K562 (cell line): ENCODE results near the gene CLEC2L. TPM values are rescaled to one million over a fixed set of nuclear protein-coding genes. Genes with fewer than 3 reads are reported as not detected.
A peak's percentile ranks its signal among the peaks of the same experiment; 100 is the strongest.

Experiments used
- ATAC-seq: fragments of 200-7000 bp; cut with Tn5 transposase; 3 replicates; pipeline ENCODE4 v1.9.1; 2020; ENCODE audit warnings: moderate library complexity
- BruUV-seq: library from RNA; stranded (reverse); fragments of 400-500 nt; replicated peaks from 2 replicates; lab custom pipeline; 2021; lab: Mats Ljungman, UMichigan
- CTCF ChIA-PET: fragments of 300-600 bp; formaldehyde crosslinking; extraction: SDS; loops from one replicate; lab custom pipeline; 2021; ENCODE audit warnings: low intra/inter-chr PET ratio; lab: Yijun Ruan, JAX
- POLR2A ChIA-PET: fragments of 300-600, 350-650 bp; sonication (Branson Sonifier 250); formaldehyde crosslinking; extraction: SDS; loops from one replicate; lab custom pipeline; 2021; ENCODE audit warnings: antibody characterized with exemption, inconsistent platforms; lab: Yijun Ruan, JAX
- DNase-seq, 4 experiments: peaks; one replicate each; pipeline versions ENCODE4 v3.0.0 to v3.0.0-alpha.2; 2011 to 2018; ENCODE audit warnings: low spot score in 3 of 4, mixed read lengths in 3 of 4; ENCODE audit errors: extremely low read depth in 1 of 4
- FAIRE-seq: peaks from 2 replicates; lab custom pipeline; 2011; peaks lifted over from hg19 to GRCh38; lab: Jason Lieb, UNC
- H2AFZ ChIP-seq: 2 replicates; pipeline ENCODE4 v1.6.0; 2011; ENCODE audit warnings: low read depth, low read length, control low read depth, inconsistent platforms
- H3K27ac ChIP-seq: fragments of 200-600 bp; 3 replicates; pipeline ENCODE4 v1.8.0; 2011; ENCODE audit warnings: low read depth, mild to moderate bottlenecking, control low read depth, inconsistent platforms, low read length, moderate library complexity, mixed read lengths; ENCODE audit errors: extremely low read depth
- H3K27me3 ChIP-seq, 2 experiments: fragments of 300-600 bp in 1 of 2; 2 replicates in 1 of 2; 3 replicates in 1 of 2; pipeline versions ENCODE4 v1.6.0 to v1.8.0; 2011; ENCODE audit warnings: inconsistent platforms in 2 of 2, low read length in 2 of 2, mild to moderate bottlenecking in 1 of 2, mixed read lengths in 1 of 2, moderate library complexity in 1 of 2; ENCODE audit not compliant: control insufficient read depth in 2 of 2, insufficient read depth in 2 of 2
- H3K36me3 ChIP-seq: fragments of 300-600 bp; 3 replicates; pipeline ENCODE4 v1.8.0; 2011; ENCODE audit warnings: mild to moderate bottlenecking, low read length, inconsistent platforms; ENCODE audit not compliant: control insufficient read depth, insufficient read depth
- H3K4me1 ChIP-seq, 2 experiments: fragments of 200-600 bp in 1 of 2; replicated peaks in 1 of 2; 2 replicates in 1 of 2; 3 replicates in 1 of 2; pipeline versions ENCODE4 v1.5.1 to v1.8.0; 2011; ENCODE audit warnings: inconsistent platforms in 2 of 2, low read length in 2 of 2, mild to moderate bottlenecking in 1 of 2, mixed read lengths in 1 of 2, moderate library complexity in 1 of 2; ENCODE audit not compliant: control insufficient read depth in 2 of 2, insufficient read depth in 2 of 2
- H3K4me2 ChIP-seq: 2 replicates; pipeline ENCODE4 v1.6.1; 2011; ENCODE audit warnings: low read length, control low read depth, inconsistent platforms, mixed read lengths; ENCODE audit not compliant: insufficient read depth
- H3K4me3 ChIP-seq: fragments of 200-600 bp; sonication (generic), shearing (Covaris generic); 2 replicates; pipeline ENCODE4 v1.5.1; 2016; ENCODE audit warnings: control low read depth, inconsistent platforms
- H3K79me2 ChIP-seq: fragments of 200-600 bp; 3 replicates; pipeline ENCODE4 v1.8.0; 2011; ENCODE audit warnings: low read length, inconsistent platforms; ENCODE audit not compliant: control insufficient read depth, insufficient read depth
- H3K9ac ChIP-seq, 2 experiments: 2 replicates each; pipeline versions ENCODE4 v1.6.0 to v1.6.1; 2011; ENCODE audit warnings: low read depth in 2 of 2, low read length in 2 of 2, control low read depth in 1 of 2, inconsistent platforms in 1 of 2, mild to moderate bottlenecking in 1 of 2, mixed read lengths in 1 of 2; ENCODE audit not compliant: insufficient read depth in 1 of 2
- H3K9me1 ChIP-seq: one replicate; pipeline ENCODE4 v1.6.0; 2011; ENCODE audit warnings: inconsistent platforms, mild to moderate bottlenecking, low read length, moderate library complexity; ENCODE audit not compliant: control insufficient read depth, insufficient read depth
- H3K9me3 ChIP-seq: replicated peaks from 2 replicates; pipeline ENCODE4 v1.5.1; 2011; ENCODE audit warnings: low read depth, low read length, inconsistent platforms; ENCODE audit not compliant: control insufficient read depth, insufficient read depth
- H4K20me1 ChIP-seq: replicated peaks from 2 replicates; pipeline ENCODE4 v1.6.1; 2011; ENCODE audit warnings: low read length, inconsistent platforms, mixed read lengths; ENCODE audit not compliant: control insufficient read depth, insufficient read depth
- DEAF1 ChIP-seq: fragments of 450-650 bp; formaldehyde crosslinking; IDR thresholded peaks from 2 replicates; pipeline ENCODE4 v1.4.0; 2020; ENCODE audit warnings: mild to moderate bottlenecking, moderate library complexity
- EP400 ChIP-seq: fragments of 450-650 bp; IDR thresholded peaks from 2 replicates; pipeline ENCODE4 v1.6.1; 2017; ENCODE audit warnings: antibody characterized with exemption, mild to moderate bottlenecking, moderate library complexity
- HDAC3 ChIP-seq: fragments of 450-650 bp; IDR thresholded peaks from 2 replicates; pipeline ENCODE4 v1.6.1; 2018; ENCODE audit warnings: borderline replicate concordance, mild to moderate bottlenecking, moderate library complexity; ENCODE audit not compliant: partially characterized antibody
- NCOA6 ChIP-seq: fragments of 450-650 bp; IDR thresholded peaks from 2 replicates; pipeline ENCODE4 v1.6.1; 2017; ENCODE audit warnings: mild to moderate bottlenecking
- SMARCB1 ChIP-seq: IDR thresholded peaks from 2 replicates; pipeline ENCODE4 v1.6.1; 2011; ENCODE audit warnings: improper control_type of control experiment, low read depth; ENCODE audit not compliant: insufficient read length
- WGBS: fragments of 100-300 bp; shearing (Covaris generic); methylation state at CpG from one replicate; pipeline ENCODE4 v1.1.6; 2016; ENCODE audit warnings: low coverage, mixed read lengths; ENCODE audit not compliant: insufficient coverage; ENCODE audit errors: missing lambda C conversion rate; 5-methylcytosine and 5-hydroxymethylcytosine counted together
- in situ Hi-C: fragments of 300-500 bp; cut with MboI; formaldehyde crosslinking; loops from 4 replicates; pipeline ENCODE4 v1.15.0; 2018; ENCODE audit warnings: inconsistent platforms, mixed read lengths
- intact Hi-C: fragments of 100-400 bp; cut with micrococcal nuclease; formaldehyde crosslinking; loops from 2 replicates; pipeline ENCODE4 v1.14.2; 2022
- polyA plus RNA-seq, 8 experiments: library from polyadenylated mRNA; depleted of rRNA in 4 of 8; stranded (reverse) in 5 of 8; unstranded in 3 of 8; fragments of >200 nt; fragmentation: Nextera tagmentation in 2 of 8; fragmentation: Illumina TruSeq in 1 of 8; extraction: Ambion mirVana in 2 of 8; extraction: Trizol in 1 of 8; gene quantifications; 2 replicates each; pipeline versions ENCODE4 v1.2.1 to v1.2.3, GENCODE V29; 2011 to 2014; ENCODE audit warnings: inconsistent platforms in 1 of 8, missing spikeins in 1 of 8
- total RNA-seq, 7 experiments: library from RNA; depleted of rRNA in 6 of 7; stranded (reverse); fragments of >200 nt in 6 of 7; fragmentation: Illumina TruSeq in 2 of 7; extraction: Trizol in 2 of 7; gene quantifications; 2 replicates each; pipeline versions ENCODE4 v1.2.1 to v1.2.3, GENCODE V29; 2011 to 2021; ENCODE audit warnings: low replicate concordance in 1 of 7
- TF ChIP-seq, protein P1 (sequence below): fragments of 450-650 bp; IDR thresholded peaks from 2 replicates; pipeline ENCODE4 v1.7.0; 2016; ENCODE audit warnings: borderline replicate concordance

CLEC2L gene
- total and polyA plus RNA-seq, 9 of the 15 experiments (the other 6 are each of a cell fraction or from before 2014, with no cell fraction given): 0.84 to 5.5 (median 1.8) TPM

DNA sequence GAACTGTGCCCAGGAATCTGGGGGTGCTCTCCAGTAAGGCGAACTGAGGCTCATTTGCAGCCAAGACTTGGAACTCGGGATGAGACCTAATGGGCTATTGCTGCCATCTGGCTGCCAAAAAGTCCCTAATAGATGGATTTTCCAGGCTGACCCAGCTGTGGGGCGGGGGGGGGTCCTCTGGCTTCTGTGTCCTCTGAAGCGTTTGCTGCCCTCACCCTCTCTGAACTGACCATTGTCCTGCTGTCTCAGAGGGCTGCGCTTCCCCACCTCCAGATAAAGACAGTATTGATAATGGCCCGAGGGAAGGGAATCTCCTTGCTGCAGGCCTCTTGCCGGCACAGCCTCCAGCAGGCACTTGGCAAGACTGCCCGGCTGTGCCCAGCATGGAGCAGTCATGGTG lies 46.6 kb downstream of the CLEC2L start (continued):
- TF ChIP-seq DEAF1 (CRISPR knock-in tag): 0 out of 2 replicates have a peak, but pooled peaks have one; percentile 19
- no peak for TF ChIP-seq NCOA6
- TF ChIP-seq, protein P1, sequence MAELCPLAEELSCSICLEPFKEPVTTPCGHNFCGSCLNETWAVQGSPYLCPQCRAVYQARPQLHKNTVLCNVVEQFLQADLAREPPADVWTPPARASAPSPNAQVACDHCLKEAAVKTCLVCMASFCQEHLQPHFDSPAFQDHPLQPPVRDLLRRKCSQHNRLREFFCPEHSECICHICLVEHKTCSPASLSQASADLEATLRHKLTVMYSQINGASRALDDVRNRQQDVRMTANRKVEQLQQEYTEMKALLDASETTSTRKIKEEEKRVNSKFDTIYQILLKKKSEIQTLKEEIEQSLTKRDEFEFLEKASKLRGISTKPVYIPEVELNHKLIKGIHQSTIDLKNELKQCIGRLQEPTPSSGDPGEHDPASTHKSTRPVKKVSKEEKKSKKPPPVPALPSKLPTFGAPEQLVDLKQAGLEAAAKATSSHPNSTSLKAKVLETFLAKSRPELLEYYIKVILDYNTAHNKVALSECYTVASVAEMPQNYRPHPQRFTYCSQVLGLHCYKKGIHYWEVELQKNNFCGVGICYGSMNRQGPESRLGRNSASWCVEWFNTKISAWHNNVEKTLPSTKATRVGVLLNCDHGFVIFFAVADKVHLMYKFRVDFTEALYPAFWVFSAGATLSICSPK: no peak
- TF ChIP-seq HDAC3: no peak
- no peak for TF ChIP-seq SMARCB1

- H3K27me3 ChIP-seq: peaks cover 0 to 15% of the 10 kb centered on the region in 2 experiments; a peak in 1 of 5 replicates
- no peak overlapping the region for H2AFZ ChIP-seq
- TF ChIP-seq EP400: no peak
- TF ChIP-seq, all 486 proteins: peak for 0
- H3K79me2 ChIP-seq: no peaks in the 10 kb centered on the region
- DNase-seq: no peak
- H3K9me3 ChIP-seq: no peaks in the 10 kb centered on the region
- intact Hi-C loops (loop anchor here (2.0 kb wide), 1 partner anchor 70 kb away; no protein-coding TSS in a partner anchor), in situ Hi-C loops (no loop called here)
- FAIRE-seq: no peak
- H3K9me1 ChIP-seq: no peaks in the 10 kb centered on the region
- H3K9ac ChIP-seq: no peak overlapping the region
- WGBS: 47% methylated on average over 5 of the region's 5 CpGs
- no peak for ATAC-seq
- H4K20me1 ChIP-seq: no peaks in the 10 kb centered on the region
- peaks cover 7% of the 10 kb centered on the region; the same call in 1 of the 3 replicates for H3K36me3 ChIP-seq
- H3K4me1 ChIP-seq: peaks cover 0 to 12% of the 10 kb centered on the region in 2 experiments; a peak in 2 of 5 replicates
- CTCF ChIA-PET: interaction anchor here (0.6 to 3.4 kb wide), 7 partner anchors 65 to 300 kb away, joined by 3 to 20 read pairs (median 3); no protein-coding TSS in a partner anchor
- H3K27ac ChIP-seq: no peak overlapping the region
- POLR2A ChIA-PET: interaction anchor here (1.0 kb wide), 2 partner anchors 12 to 733 kb away, joined by 3 to 4 read pairs; no protein-coding TSS in a partner anchor
- no peak overlapping the region for H3K4me2 ChIP-seq
- no TSS peak for BruUV-seq
- no peak overlapping the region for H3K4me3 ChIP-seq
These were observed 47.1 kb downstream of the CLEC2L start for GRCh38 chr7:139570626-139571025.
